RPMI7951 (cell line): ENCODE measurements around the gene ZNF683. TPM values are rescaled to one million over a fixed set of nuclear protein-coding genes. Genes with fewer than 3 reads are reported as not detected.
"Not testable (repeated sequence)": the region's sequence is repeated elsewhere in the genome, so short reads cannot be mapped to it uniquely, and the experiment has no call there.

Experiments
- DNase-seq: peaks from one replicate; pipeline ENCODE4 v3.0.0-alpha.2; 2012; ENCODE audit warnings: low read depth
- total RNA-seq: library from RNA; depleted of rRNA; stranded (reverse); fragments of >200 nt; shearing (Covaris generic); gene quantifications from 2 replicates; pipeline ENCODE4 v1.2.3, GENCODE V29; 2014; rRNA removed

Gene ZNF683
- not detected in 2 replicates for total RNA-seq

DNA sequence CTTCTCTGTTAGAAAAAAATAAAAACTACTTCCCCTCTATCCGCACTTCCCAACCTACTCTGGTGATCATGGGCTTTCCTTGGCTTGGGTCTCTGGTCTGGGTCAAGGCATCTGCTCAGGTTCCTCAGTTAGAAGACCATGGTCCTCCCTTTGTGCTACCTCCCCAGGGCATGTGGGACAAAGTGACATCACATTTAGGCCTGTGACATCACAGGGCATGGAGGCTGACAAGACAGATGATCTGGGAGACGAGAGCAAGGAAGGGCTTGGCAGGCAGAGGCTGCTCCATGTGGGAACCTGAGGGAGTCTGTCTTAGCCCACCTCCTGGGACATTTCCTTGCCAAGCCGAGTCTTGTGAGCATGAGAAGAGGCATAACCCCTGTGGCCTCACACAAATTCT, at the start of gene ZNF683:
TSS of gene ZNF683 (minus strand) at position 140 of the 400 bp plus-strand sequence. CDS start 4,179 bp downstream, outside the sequence.
- not testable (repeated sequence) for DNase-seq

- DNase-seq: no peak
These were observed 46.9 kb upstream of the ZNF683 start for GRCh38 chr1:26419494-26419893.

GRCh38 chr1:26418865-26419349, 46.4 kb upstream of the ZNF683 start:
- no peak for DNase-seq

- DNase-seq: peak; percentile 51
These were observed 44.7 kb upstream of the ZNF683 start for GRCh38 chr1:26417111-26417759.

- DNase-seq: no peak
These were observed 40.5 kb upstream of the ZNF683 start for GRCh38 chr1:26413031-26413430.

DNA sequence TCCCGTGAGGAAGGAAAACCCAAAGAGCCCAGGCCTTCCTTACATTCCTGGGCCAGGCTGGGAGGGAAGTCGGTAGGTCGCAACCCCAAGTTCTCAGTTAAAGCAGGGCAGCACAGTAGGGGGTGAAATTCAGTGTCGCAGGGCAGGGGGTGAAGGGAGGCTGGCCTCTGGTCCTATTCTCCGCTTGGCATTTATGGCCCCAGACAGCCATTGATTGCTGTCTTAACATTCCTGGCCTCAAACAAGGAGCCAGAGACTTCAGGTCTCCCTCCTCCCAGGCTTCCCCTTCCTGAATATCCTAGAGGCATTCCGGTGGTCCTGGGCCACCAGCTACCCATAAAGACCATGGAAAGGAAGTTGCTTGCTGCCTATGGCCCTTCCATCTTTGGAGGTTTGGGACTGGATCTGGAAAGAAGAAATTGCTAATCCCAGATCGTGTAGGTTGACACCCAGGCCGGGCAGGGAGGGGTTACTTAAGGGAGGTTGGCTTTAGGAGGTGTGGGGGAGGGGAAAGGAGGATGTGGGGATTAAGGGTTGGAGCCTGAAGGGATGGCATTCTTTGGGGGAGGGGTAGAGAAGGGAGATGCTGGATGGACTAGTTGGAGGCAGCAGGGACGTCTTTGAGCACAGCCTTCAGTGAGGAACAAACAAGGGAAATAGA, 39.8 kb upstream of the ZNF683 start:
- DNase-seq: no peak

GRCh38 chr1:26411624-26412074, 39.1 kb upstream of the ZNF683 start:
- DNase-seq: no peak

DNA sequence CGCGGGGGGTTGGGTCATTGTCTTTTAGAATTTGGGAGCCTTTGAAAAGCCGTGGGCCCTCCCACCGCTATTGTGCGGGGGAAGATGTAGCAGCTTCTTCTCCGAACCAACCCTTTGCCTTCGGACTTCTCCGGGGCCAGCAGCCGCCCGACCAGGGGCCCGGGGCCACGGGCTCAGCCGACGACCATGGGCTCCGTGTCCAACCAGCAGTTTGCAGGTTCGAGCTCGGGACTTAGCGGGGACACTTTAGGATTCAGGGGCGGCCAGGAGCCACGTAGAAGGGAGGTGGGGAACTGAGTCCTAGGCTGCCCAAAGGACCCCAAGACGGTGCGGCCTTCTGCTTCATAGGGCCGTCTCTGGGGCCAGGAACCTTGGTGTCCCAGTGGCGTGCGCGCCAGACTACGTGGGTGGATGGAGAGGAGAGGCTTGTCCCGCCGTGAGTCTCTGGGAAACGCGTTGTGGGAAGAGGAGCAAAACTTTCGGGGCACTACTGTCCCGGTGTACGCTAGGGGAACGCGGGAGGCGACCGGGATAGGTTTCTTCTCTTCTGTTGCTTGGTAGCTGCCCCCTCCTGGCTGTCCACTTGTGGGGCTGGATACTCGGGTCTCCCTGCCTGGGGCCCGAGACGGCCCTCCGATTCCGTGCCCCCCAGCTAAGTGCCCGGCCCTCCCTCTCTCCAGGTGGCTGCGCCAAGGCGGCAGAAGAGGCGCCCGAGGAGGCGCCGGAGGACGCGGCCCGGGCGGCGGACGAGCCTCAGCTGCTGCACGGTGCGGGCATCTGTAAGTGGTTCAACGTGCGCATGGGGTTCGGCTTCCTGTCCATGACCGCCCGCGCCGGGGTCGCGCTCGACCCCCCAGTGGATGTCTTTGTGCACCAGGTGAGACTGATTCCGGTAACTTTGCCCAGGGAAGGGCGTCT, 38.4 kb upstream of the ZNF683 start, which contains the start of gene LIN28A:
TSS of gene LIN28A (plus strand) at position 112 of the 918 bp plus-strand sequence. CDS start at position 187, 75 bp downstream.
- DNase-seq: no peak

GRCh38 chr1:26409191-26409807, 36.7 kb upstream of the ZNF683 start:
- DNase-seq: no peak

DNA sequence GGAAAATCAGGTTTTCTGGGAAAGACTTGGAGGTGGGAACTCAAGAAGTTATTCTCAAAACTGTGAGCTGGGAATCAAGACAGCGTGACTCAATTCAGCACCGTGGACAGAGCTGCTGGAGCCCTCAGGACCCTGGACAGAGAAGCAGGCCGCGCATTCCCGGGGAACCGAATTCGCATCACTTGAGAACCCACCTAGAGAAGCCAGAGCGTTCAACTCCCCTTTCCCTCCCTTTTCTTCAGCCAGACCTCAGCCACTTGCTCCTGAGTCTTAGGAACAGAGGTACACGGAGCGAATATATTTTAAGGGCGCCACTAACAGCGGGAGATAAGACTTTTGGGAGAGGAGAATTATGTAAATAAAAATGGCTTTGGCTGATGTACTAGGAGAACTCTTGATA, 36.1 kb upstream of the ZNF683 start:
- DNase-seq: peak; percentile 64

DNA sequence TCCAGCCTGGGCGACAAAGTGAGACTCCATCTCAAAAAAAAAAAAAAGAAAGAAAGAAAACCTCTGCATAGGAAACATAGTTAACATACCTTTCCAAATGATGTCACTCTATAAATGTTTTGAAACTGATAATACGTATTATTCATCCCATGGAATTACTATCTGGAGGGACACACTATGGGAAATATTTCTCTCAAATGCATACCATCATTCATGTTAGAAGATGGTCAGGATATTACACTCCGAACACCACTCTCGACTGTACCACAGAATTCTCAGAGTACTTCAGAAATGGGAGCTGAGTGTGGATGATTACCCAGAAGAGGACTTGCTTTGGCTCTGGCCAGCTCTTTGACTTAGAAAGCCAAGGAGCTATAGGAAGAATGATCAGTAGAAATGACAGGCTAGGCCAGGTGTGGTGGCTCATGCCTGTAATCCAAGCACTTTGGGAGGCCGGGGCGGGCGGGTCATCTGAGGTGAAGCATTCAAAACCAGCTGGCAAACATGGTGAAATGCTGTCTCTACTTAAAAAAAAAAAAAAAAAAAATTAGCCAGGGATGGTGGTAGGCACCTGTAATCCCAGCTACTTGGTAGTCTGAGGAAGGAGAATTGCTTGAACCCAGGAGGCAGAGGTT, 32.8 kb upstream of the ZNF683 start:
- DNase-seq: no peak

DNA sequence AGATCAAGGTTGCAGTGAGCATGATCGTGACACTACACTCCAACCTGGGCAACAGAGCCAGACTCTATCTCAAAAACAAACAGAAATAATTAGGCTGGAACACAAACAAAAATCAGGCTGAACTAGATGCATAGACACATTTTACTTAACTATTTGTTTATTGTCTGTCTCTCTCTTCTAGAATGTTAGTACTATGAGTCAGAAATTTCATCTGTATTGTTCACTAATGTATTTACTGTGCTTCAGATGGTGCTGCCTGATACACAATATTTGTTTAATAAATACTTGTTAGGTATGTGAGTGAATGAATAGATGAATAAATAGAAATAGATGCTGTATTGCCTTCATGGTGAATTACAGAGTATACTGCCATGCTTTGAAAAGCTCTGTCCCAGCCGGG, 32.1 kb upstream of the ZNF683 start:
- DNase-seq: no peak

DNA sequence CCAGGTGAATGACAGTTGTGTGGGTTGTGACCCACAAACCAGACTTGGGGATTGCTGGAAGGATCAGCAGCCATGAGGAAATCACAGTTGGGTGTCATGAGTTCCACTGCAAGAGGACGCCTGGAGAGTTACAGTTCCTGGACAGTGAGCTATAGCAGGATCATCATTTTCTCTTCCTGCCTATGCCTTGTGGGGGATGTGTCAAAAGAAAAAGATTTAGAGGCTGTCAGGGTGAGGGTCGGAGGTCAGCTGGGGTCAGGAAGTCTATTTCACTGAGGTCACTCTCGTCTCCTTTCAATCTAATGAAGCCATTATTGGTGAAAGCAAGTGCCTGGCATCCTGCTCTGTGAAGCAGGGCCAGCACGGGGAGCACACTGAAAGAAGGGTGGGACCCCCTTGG, 31.1 kb upstream of the ZNF683 start:
- DNase-seq: no peak

DNA sequence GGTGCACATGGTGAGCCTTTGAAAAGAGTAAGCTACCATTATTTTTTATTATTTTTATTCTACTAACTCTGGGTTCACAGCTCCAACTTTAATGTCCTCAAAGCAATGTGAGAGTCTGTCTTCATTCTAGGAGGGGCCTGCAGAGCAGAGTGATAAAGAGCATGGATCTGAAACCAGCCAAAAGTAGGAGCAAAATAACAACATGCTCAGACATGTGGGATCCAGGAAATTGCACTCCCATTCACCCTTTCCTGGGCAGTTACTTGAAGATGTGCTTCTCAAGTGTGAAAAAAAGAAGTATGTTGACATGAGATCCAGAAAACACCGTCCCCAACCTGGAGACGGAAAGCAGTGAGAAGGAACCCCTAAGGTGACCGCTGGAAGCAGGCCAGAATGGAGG, 29.3 kb upstream of the ZNF683 start:
- DNase-seq: no peak

GRCh38 chr1:26399034-26399433, 26.5 kb upstream of the ZNF683 start:
- DNase-seq: no peak

DNA sequence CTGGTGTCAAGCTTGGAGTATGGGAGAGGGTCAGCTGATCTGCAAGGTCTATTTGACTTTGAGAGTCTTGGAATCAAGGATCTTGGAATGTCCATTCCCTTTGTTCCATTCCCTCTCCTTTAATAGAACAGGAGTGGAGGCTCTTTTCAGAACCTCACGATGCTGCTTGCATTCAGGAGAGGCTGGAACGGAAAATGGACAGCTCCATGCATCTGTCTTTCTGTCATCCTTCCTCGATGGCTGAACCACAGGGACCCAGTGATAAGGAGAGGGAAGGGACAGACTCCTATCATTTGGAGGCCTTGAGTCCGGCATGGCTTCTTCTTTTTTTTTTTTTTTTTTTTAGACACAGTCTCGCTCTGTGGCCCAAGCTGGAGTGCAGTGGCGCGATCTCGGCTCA, 23.2 kb upstream of the ZNF683 start:
- DNase-seq: no peak

- DNase-seq: peak; percentile 55
These were observed 18.9 kb upstream of the ZNF683 start for GRCh38 chr1:26391450-26391849.

DNA sequence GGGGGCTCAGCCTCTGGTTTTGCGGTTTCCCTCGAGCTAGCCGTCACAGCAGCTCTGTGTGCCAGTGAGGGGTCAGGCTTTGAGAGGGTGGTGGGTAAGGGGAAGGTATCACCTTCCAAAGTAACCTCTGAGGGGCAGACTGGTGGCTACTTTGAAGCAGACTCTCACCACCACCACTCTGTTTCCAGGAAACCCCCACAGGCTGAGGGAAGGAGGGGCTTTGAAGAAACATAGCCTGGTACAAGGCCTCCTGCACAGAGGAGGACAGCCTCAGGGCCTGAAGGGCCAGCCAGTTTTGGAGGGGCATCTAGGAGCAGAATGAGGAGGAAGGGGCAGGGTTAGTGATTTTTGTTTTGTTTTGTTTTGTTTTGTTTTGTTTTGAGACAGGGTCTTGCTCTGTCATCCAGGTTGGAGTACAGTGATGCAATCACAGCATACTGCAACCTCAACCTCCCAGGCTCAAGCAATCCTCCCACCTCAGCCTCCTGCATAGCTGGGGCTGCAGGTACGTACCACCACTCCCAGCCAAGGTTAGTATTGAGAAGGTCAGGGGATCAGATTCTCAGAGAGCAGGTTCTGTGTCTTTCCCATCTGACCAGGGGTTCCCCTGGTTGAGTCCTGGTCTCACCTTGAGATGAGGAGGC, 17.2 kb upstream of the ZNF683 start:
- DNase-seq: no peak

DNA sequence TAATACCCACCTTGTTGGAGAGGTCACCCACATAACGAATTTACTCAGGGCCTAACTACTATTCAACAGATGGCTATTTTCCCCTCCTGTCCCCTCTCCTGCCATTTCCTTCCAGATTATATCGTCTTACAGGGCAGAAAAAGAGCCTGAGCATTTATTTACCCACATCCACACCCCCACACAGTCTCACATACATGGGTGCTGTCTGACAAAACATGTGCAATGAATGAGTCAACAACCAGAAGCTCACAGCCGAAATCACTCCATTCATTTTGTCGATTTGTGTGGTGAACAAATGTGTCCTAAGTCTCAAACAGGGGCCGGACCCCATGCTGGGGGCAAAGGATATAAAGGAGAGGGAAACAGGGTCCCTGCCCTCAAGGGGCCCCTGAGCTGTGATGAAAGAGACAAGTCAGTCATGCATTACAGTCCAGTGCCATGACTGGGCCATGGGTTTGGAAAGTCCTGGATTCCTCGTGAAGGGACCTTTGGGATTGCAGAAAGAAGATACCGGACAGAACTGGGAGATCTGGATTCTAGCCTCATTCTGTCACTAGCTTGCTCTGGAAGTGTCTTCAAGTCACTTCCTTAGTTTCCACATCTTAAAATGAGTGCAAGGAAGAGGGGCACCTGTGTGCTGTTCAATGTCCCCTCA, 16.4 kb upstream of the ZNF683 start:
- no peak for DNase-seq

DNA sequence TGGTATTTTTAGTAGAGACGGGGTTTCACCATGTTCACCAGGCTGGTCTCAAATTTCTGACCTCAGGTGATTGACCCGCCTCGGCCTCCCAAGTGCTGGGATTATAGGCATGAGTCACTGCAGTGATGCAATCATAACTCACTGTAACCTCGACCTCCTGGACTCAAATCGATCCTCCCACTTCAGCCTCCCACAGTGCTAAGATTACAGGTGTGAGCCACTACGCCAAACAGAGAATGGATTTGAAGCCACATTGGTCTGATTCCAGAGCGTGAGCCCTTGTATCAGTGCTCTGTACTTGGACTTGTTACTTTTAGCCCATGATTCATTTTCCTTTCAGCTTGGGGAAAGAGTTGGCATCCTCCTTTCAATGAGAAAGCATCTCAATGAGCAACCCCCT, 14.9 kb upstream of the ZNF683 start:
- peak; percentile 76 for DNase-seq
